H9 (cell line): Measurements from ENCODE around the gene KLHL1. TPM values are rescaled to one million over a fixed set of nuclear protein-coding genes. Genes with fewer than 3 reads are reported as not detected.

Experiments
- DNase-seq: peaks from one replicate; pipeline ENCODE4 v3.0.0-alpha.2; 2017
- H2AFZ ChIP-seq: one replicate; pipeline ENCODE4 v1.6.1; 2013; ENCODE audit warnings: mild to moderate bottlenecking, low read length, control low read depth, moderate library complexity
- H2AK5ac ChIP-seq: 2 replicates; pipeline ENCODE4 v1.6.1; 2013; ENCODE audit warnings: low read length, control low read depth, mixed read lengths; ENCODE audit not compliant: insufficient read length
- H2BK120ac ChIP-seq: one replicate; pipeline ENCODE4 v1.6.1; 2013; ENCODE audit warnings: low read depth, mild to moderate bottlenecking, low read length, control low read depth, inconsistent platforms; ENCODE audit not compliant: poor library complexity, severe bottlenecking
- H2BK12ac ChIP-seq: 2 replicates; pipeline ENCODE4 v1.6.1; 2013; ENCODE audit warnings: low read length, control low read depth, mixed read lengths, low read depth; ENCODE audit not compliant: insufficient read length
- H2BK15ac ChIP-seq: 2 replicates; pipeline ENCODE4 v1.6.1; 2013; ENCODE audit warnings: low read depth, low read length, control low read depth
- H2BK20ac ChIP-seq: one replicate; pipeline ENCODE4 v1.6.1; 2013; ENCODE audit warnings: low read depth, mild to moderate bottlenecking, low read length, control low read depth, inconsistent platforms; ENCODE audit not compliant: poor library complexity, severe bottlenecking
- H2BK5ac ChIP-seq: 2 replicates; pipeline ENCODE4 v1.6.1; 2013; ENCODE audit warnings: low read length, control low read depth, mixed read lengths; ENCODE audit not compliant: insufficient read length
- H3K14ac ChIP-seq: 2 replicates; pipeline ENCODE4 v1.6.1; 2013; ENCODE audit warnings: low read length, control low read depth; ENCODE audit not compliant: insufficient read depth
- H3K18ac ChIP-seq: 2 replicates; pipeline ENCODE4 v1.6.1; 2013; ENCODE audit warnings: low read depth, mild to moderate bottlenecking, mixed read lengths, low read length, control low read depth; ENCODE audit not compliant: insufficient read length
- H3K23ac ChIP-seq: 2 replicates; pipeline ENCODE4 v1.6.1; 2013; ENCODE audit warnings: low read length, control low read depth, mixed read lengths, low read depth; ENCODE audit not compliant: insufficient read length
- H3K23me2 ChIP-seq: 2 replicates; pipeline ENCODE4 v1.6.1; 2013; ENCODE audit warnings: low read depth, mild to moderate bottlenecking, mixed read lengths, low read length, control low read depth; ENCODE audit not compliant: insufficient read length, poor library complexity, severe bottlenecking
- H3K27ac ChIP-seq: 2 replicates; pipeline ENCODE4 v1.5.1; 2013; ENCODE audit warnings: low read length, control low read depth, mixed read lengths, low read depth; ENCODE audit not compliant: insufficient read length
- H3K27me3 ChIP-seq: 2 replicates; pipeline ENCODE4 v1.6.1; 2013; ENCODE audit warnings: low read length, control low read depth, inconsistent platforms; ENCODE audit not compliant: insufficient read depth
- H3K4ac ChIP-seq: 2 replicates; pipeline ENCODE4 v1.6.1; 2013; ENCODE audit warnings: low read depth, mild to moderate bottlenecking, control low read depth, inconsistent platforms, low read length, moderate library complexity
- H3K4me1 ChIP-seq: 2 replicates; pipeline ENCODE4 v1.6.1; 2013; ENCODE audit warnings: low read length, control low read depth, inconsistent platforms; ENCODE audit not compliant: insufficient read depth
- H3K4me2 ChIP-seq: 2 replicates; pipeline ENCODE4 v1.6.1; 2013; ENCODE audit warnings: low read length, control low read depth, mixed read lengths; ENCODE audit not compliant: insufficient read length, insufficient read depth
- H3K56ac ChIP-seq: 2 replicates; pipeline ENCODE4 v1.6.1; 2013; ENCODE audit warnings: low read depth, mild to moderate bottlenecking, mixed read lengths, low read length, control low read depth; ENCODE audit not compliant: insufficient read length
- H3K79me1 ChIP-seq: 2 replicates; pipeline ENCODE4 v1.6.1; 2013; ENCODE audit warnings: low read depth, mild to moderate bottlenecking, moderate library complexity, low read length, control low read depth, inconsistent platforms; ENCODE audit not compliant: insufficient read depth, poor library complexity, severe bottlenecking
- H3K79me2 ChIP-seq: 2 replicates; pipeline ENCODE4 v1.6.1; 2013; ENCODE audit warnings: low read length, control low read depth, inconsistent platforms; ENCODE audit not compliant: insufficient read depth
- H3K9ac ChIP-seq: 2 replicates; pipeline ENCODE4 v1.6.1; 2013; ENCODE audit warnings: low read length, control low read depth, mixed read lengths; ENCODE audit not compliant: insufficient read length; ENCODE audit errors: extremely low read depth
- H3K9me3 ChIP-seq: one replicate; pipeline ENCODE4 v1.6.1; 2013; ENCODE audit warnings: low read depth, low read length, inconsistent platforms; ENCODE audit not compliant: control insufficient read depth
- H3T11ph ChIP-seq: one replicate; pipeline ENCODE4 v1.6.1; 2013; ENCODE audit warnings: mild to moderate bottlenecking, low read length, control low read depth, inconsistent platforms
- H4K20me1 ChIP-seq: one replicate; pipeline ENCODE4 v1.6.1; 2013; ENCODE audit not compliant: control insufficient read depth, insufficient read length, insufficient read depth
- H4K5ac ChIP-seq: 2 replicates; pipeline ENCODE4 v1.6.1; 2013; ENCODE audit warnings: low read depth, mild to moderate bottlenecking, mixed read lengths, low read length, control low read depth; ENCODE audit not compliant: insufficient read length
- H4K8ac ChIP-seq: replicated peaks from 2 replicates; pipeline ENCODE4 v1.6.1; 2013; ENCODE audit warnings: low read length, control low read depth, mixed read lengths, low read depth; ENCODE audit not compliant: insufficient read length
- H4K91ac ChIP-seq: 2 replicates; pipeline ENCODE4 v1.6.1; 2013; ENCODE audit warnings: low read depth, mild to moderate bottlenecking, moderate library complexity, mixed read lengths, low read length, control low read depth; ENCODE audit not compliant: insufficient read length
- H3K27ac Mint-ChIP-seq, 3 experiments: 2 replicates in 2 of 3; 3 replicates in 1 of 3; pipeline ENCODE4 v1.8.0; 2020 to 2021; ENCODE audit warnings: mixed read lengths in 3 of 3, mild to moderate bottlenecking in 1 of 3, moderate library complexity in 1 of 3
- H3K27me3 Mint-ChIP-seq: 2 replicates; pipeline ENCODE4 v1.8.0; 2021; ENCODE audit warnings: low read depth, mild to moderate bottlenecking, moderate library complexity, mixed read lengths
- H3K36me3 Mint-ChIP-seq, 3 experiments: 2 replicates in 2 of 3; 3 replicates in 1 of 3; pipeline ENCODE4 v1.8.0; 2020 to 2021; ENCODE audit warnings: low read depth in 3 of 3, mixed read lengths in 3 of 3; ENCODE audit not compliant: insufficient read depth in 1 of 3
- H3K4me1 Mint-ChIP-seq, 2 experiments: 2 replicates each; pipeline ENCODE4 v1.8.0; 2020; ENCODE audit warnings: mixed read lengths in 2 of 2
- H3K4me3 Mint-ChIP-seq, 2 experiments: 2 replicates in 1 of 2; 3 replicates in 1 of 2; pipeline ENCODE4 v1.8.0; 2020 to 2021; ENCODE audit warnings: mild to moderate bottlenecking in 2 of 2, mixed read lengths in 2 of 2, moderate library complexity in 1 of 2
- H3K9me3 Mint-ChIP-seq, 2 experiments: 2 replicates in 1 of 2; 3 replicates in 1 of 2; pipeline ENCODE4 v1.8.0; 2020; ENCODE audit warnings: mild to moderate bottlenecking in 2 of 2, mixed read lengths in 2 of 2, moderate library complexity in 1 of 2
- CTCF ChIP-seq: fragments of 200-600 bp; sonication (generic); conservative IDR thresholded peaks from 3 replicates; pipeline ENCODE4 v1.8.0; 2021; ENCODE audit warnings: antibody characterized with exemption, mild to moderate bottlenecking
- WGBS: extraction: QIAGEN DNeasy Blood & Tissue Kit; methylation state at CpG from one replicate; pipeline ENCODE4 v1.1.7; 2013; ENCODE audit warnings: missing lambda C conversion rate, low lambda C conversion rate, mixed read lengths; ENCODE audit not compliant: insufficient read length; ENCODE audit errors: extremely low coverage; 5-methylcytosine and 5-hydroxymethylcytosine counted together
- total RNA-seq: library from RNA; stranded (reverse); gene quantifications from 2 replicates; pipeline ENCODE4 v1.2.1, GENCODE V29; 2021

KLHL1 gene
- total RNA-seq, 1 experiment from 2014 or later, result not detected

- no peak overlapping the region for H3K27ac Mint-ChIP-seq
- TF ChIP-seq CTCF, result no peak
- Histone ChIP-seq H3T11ph (no peak overlapping the region), H3K79me2 (no peaks in the 10 kb centered on the region), H4K20me1 (no peaks in the 10 kb centered on the region), H3K79me1 (no peaks in the 10 kb centered on the region), H4K5ac (no peak overlapping the region), H2BK20ac (no peak overlapping the region), H3K27ac (no peak overlapping the region), H4K8ac (no peak overlapping the region), H3K9ac (no peak overlapping the region), H2AFZ (no peak overlapping the region), H3K27me3 (no peaks in the 10 kb centered on the region), H3K23me2 (no peaks in the 10 kb centered on the region), H3K9me3 (no peaks in the 10 kb centered on the region), H2BK120ac (no peak overlapping the region), H3K14ac (no peak overlapping the region), H3K4me1 (no peaks in the 10 kb centered on the region), H3K4ac (no peak overlapping the region), H2BK12ac (no peak overlapping the region), H2BK15ac (no peak overlapping the region), H3K23ac (no peak overlapping the region), H3K4me2 (no peak overlapping the region), H2AK5ac (no peak overlapping the region), H3K56ac (no peak overlapping the region), H3K18ac (no peak overlapping the region), H4K91ac (no peak overlapping the region), H2BK5ac (no peak overlapping the region)
- H3K4me1 Mint-ChIP-seq, result peaks cover 5 to 7% of the 10 kb centered on the region in 2 experiments
- no peaks in the 10 kb centered on the region for H3K27me3 Mint-ChIP-seq
- no peaks in the 10 kb centered on the region for H3K36me3 Mint-ChIP-seq
- H3K4me3 Mint-ChIP-seq, result no peak overlapping the region
- no peak for DNase-seq
- peaks cover 0 to 4% of the 10 kb centered on the region in 2 experiments; a peak in 1 of 5 replicates for H3K9me3 Mint-ChIP-seq
- no CpG with 5 or more reads among the region's 3 CpGs for WGBS
Observed at GRCh38 chr13:69681722-69682121, 426.5 kb downstream of the KLHL1 start.
